SU-DHL-6 (cell line): ENCODE measurements around the gene EPS8L1.

ENCODE experiments used
- H2AFZ ChIP-seq: fragments of 200-600 bp; sonication (generic); 2 replicates; pipeline ENCODE4 v1.6.1; 2014; ENCODE audit warnings: low read depth, mild to moderate bottlenecking, moderate library complexity, mixed read lengths, antibody characterized with exemption, low read length; ENCODE audit not compliant: severe bottlenecking
- H3F3A ChIP-seq: fragments of 200-600 bp; shearing (Covaris generic); 2 replicates; pipeline ENCODE4 v1.6.0; 2016; ENCODE audit warnings: antibody characterized with exemption, mild to moderate bottlenecking; ENCODE audit not compliant: insufficient read depth
- H3K27ac ChIP-seq: fragments of 200-600 bp; sonication (generic); 2 replicates; pipeline ENCODE4 v1.5.1; 2016; ENCODE audit warnings: low read depth, mild to moderate bottlenecking, low read length, moderate library complexity, mixed read lengths
- H3K27me3 ChIP-seq: fragments of 200-600 bp; sonication (generic), shearing (Covaris generic); 2 replicates; pipeline ENCODE4 v1.6.0; 2014; ENCODE audit warnings: mild to moderate bottlenecking, low read length
- H3K36me3 ChIP-seq: fragments of 200-600 bp; sonication (generic); 2 replicates; pipeline ENCODE4 v1.6.1; 2014; ENCODE audit warnings: mild to moderate bottlenecking, low read length, mixed read lengths
- H3K4me2 ChIP-seq: fragments of 300-600, 200-600 bp; shearing (Covaris generic), sonication (generic); 2 replicates; pipeline ENCODE4 v1.6.0; 2014; ENCODE audit warnings: low read length, low read depth, mild to moderate bottlenecking; ENCODE audit not compliant: poor library complexity, severe bottlenecking
- H3K4me3 ChIP-seq: fragments of 200-600 bp; sonication (generic); 2 replicates; pipeline ENCODE4 v1.5.1; 2014; ENCODE audit warnings: antibody characterized with exemption, low read length, mild to moderate bottlenecking, mixed read lengths; ENCODE audit not compliant: insufficient read depth, poor library complexity, severe bottlenecking
- H3K79me2 ChIP-seq: fragments of 200-600 bp; sonication (generic); 2 replicates; pipeline ENCODE4 v1.6.1; 2014; ENCODE audit warnings: mild to moderate bottlenecking, low read length, moderate library complexity; ENCODE audit not compliant: insufficient read depth
- H3K9ac ChIP-seq: fragments of 200-600 bp; sonication (generic); 2 replicates; pipeline ENCODE4 v1.7.0; 2014; ENCODE audit warnings: mild to moderate bottlenecking, low read length
- H3K9me2 ChIP-seq: fragments of 200-600 bp; sonication (generic); replicated peaks from 2 replicates; pipeline ENCODE4 v1.6.1; 2014; ENCODE audit warnings: low read length; ENCODE audit not compliant: insufficient read depth
- H3K9me3 ChIP-seq: fragments of 200-600 bp; sonication (generic); 2 replicates; pipeline ENCODE4 v1.6.1; 2014; ENCODE audit warnings: low read length, mixed read lengths; ENCODE audit not compliant: insufficient read depth
- H4K20me1 ChIP-seq: fragments of 200-600 bp; sonication (generic); 2 replicates; pipeline ENCODE4 v1.6.1; 2014; ENCODE audit warnings: low read depth, mild to moderate bottlenecking, antibody characterized with exemption, low read length, moderate library complexity, mixed read lengths
- EZH2phosphoT487 ChIP-seq: fragments of 200-600 bp; sonication (generic), shearing (Covaris generic); conservative IDR thresholded peaks from 2 replicates; pipeline ENCODE4 v1.6.1; 2018; ENCODE audit warnings: mild to moderate bottlenecking, antibody characterized with exemption, low read length, moderate library complexity, mixed read lengths
- TF ChIP-seq, protein P1 (sequence below): fragments of 200-600 bp; sonication (generic); IDR thresholded peaks from one replicate; pipeline ENCODE4 v1.5.1; 2017; ENCODE audit warnings: antibody characterized with exemption, mild to moderate bottlenecking, low read length, moderate library complexity; ENCODE audit not compliant: insufficient read depth, poor library complexity, severe bottlenecking

The EPS8L1 gene

DNA sequence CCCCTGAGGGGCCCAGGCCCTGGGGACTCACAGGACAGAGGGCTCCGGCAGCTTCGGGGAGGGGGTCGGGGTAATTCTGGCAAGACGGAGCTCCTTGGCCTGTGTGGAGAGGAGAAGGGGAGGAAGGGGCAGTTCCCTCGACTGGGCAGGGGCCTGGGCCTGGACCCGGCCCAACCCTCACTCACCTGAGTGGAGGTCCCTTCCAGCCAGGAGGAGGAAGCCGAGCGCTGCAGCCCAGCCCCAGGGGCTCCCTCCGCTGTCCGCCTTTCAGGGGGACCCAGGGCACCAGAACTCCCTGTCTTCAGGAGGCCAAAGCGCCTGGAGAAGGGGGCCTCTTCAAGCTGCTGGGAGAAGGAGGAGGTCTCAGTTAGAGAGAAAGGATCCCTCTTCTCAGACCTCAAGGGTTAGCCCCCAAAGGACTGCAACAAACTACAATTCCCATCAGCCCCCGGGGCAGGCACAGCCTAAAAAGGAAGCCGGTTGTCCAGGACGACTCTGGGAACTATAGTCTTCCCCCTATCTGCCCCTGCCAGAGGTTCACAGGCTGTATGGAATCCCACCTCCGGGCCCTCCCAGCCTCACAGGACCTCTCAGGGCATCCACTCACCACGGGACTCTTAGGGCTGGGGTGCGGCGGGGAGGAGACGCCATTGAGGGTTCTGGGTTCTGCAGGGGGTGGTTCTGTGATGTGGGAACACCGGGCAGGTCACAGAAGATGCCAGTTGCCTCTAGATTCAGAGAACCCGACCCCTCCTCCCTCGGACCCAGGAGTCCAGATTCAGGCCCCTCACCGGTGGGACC lies 19.8 kb downstream of the EPS8L1 start:
- no peaks in the 10 kb centered on the region for H3K9me3 ChIP-seq
- no peaks in the 10 kb centered on the region for H4K20me1 ChIP-seq
- no peaks in the 10 kb centered on the region for H3K9me2 ChIP-seq
- H3K79me2 ChIP-seq, result peaks cover 6% of the 10 kb centered on the region; the same call in 1 of the 2 replicates
- no peak overlapping the region for H3K4me2 ChIP-seq
- H3K4me3 ChIP-seq, result no peak overlapping the region
- no peak overlapping the region for H2AFZ ChIP-seq
- H3K27me3 ChIP-seq, result no peaks in the 10 kb centered on the region
- no peaks in the 10 kb centered on the region for H3K36me3 ChIP-seq
- H3K27ac ChIP-seq, result no peak overlapping the region
- H3K9ac ChIP-seq, result no peak overlapping the region
- TF ChIP-seq, protein P1, sequence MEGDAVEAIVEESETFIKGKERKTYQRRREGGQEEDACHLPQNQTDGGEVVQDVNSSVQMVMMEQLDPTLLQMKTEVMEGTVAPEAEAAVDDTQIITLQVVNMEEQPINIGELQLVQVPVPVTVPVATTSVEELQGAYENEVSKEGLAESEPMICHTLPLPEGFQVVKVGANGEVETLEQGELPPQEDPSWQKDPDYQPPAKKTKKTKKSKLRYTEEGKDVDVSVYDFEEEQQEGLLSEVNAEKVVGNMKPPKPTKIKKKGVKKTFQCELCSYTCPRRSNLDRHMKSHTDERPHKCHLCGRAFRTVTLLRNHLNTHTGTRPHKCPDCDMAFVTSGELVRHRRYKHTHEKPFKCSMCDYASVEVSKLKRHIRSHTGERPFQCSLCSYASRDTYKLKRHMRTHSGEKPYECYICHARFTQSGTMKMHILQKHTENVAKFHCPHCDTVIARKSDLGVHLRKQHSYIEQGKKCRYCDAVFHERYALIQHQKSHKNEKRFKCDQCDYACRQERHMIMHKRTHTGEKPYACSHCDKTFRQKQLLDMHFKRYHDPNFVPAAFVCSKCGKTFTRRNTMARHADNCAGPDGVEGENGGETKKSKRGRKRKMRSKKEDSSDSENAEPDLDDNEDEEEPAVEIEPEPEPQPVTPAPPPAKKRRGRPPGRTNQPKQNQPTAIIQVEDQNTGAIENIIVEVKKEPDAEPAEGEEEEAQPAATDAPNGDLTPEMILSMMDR, result no peak
- TF ChIP-seq EZH2phosphoT487, result no peak
- H3F3A ChIP-seq, result no peaks in the 10 kb centered on the region

DNA sequence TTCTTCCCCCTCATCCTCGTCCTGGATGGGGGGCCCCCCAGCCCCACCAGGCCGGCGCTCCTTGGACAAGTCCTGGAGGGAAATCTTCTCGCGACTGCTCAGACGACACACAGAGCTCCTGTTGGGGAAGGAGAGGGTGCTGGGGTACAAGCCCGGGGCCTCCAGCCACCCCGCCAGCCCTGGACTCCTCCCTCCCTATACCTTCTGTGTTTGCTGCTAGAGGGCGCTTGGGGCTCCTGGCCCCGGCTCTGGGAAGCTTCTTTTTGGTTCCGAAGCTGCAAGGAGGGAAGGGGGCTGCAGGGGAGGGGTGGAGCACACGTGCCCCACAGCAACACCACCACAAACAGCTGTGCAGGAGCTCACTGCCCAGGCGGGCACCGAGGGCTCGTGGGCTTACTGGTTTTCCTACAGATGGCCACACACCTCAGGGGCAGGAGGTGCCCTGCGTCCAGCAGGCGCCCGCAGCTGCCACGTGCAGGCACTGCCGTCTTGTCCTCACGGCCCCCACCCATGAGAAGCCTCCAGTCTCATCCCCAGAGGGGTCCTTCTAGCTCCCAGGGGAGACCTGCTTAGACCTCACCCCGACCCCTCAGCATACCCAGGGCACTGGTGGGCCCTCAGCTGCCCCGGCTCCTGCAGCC lies 20.5 kb downstream of the EPS8L1 start:
- H4K20me1 ChIP-seq, result no peaks in the 10 kb centered on the region
- no peak overlapping the region for H3K4me3 ChIP-seq
- no peaks in the 10 kb centered on the region for H3F3A ChIP-seq
- no peaks in the 10 kb centered on the region for H3K9me3 ChIP-seq
- no peaks in the 10 kb centered on the region for H3K9me2 ChIP-seq
- no peak overlapping the region for H2AFZ ChIP-seq
- H3K79me2 ChIP-seq, result peaks cover 6% of the 10 kb centered on the region; the same call in 1 of the 2 replicates
- no peak overlapping the region for H3K4me2 ChIP-seq
- H3K36me3 ChIP-seq, result no peaks in the 10 kb centered on the region
- H3K27me3 ChIP-seq, result no peaks in the 10 kb centered on the region
- TF ChIP-seq, protein P1, result no peak
- TF ChIP-seq EZH2phosphoT487, result no peak
- no peak overlapping the region for H3K27ac ChIP-seq
- no peak overlapping the region for H3K9ac ChIP-seq

DNA sequence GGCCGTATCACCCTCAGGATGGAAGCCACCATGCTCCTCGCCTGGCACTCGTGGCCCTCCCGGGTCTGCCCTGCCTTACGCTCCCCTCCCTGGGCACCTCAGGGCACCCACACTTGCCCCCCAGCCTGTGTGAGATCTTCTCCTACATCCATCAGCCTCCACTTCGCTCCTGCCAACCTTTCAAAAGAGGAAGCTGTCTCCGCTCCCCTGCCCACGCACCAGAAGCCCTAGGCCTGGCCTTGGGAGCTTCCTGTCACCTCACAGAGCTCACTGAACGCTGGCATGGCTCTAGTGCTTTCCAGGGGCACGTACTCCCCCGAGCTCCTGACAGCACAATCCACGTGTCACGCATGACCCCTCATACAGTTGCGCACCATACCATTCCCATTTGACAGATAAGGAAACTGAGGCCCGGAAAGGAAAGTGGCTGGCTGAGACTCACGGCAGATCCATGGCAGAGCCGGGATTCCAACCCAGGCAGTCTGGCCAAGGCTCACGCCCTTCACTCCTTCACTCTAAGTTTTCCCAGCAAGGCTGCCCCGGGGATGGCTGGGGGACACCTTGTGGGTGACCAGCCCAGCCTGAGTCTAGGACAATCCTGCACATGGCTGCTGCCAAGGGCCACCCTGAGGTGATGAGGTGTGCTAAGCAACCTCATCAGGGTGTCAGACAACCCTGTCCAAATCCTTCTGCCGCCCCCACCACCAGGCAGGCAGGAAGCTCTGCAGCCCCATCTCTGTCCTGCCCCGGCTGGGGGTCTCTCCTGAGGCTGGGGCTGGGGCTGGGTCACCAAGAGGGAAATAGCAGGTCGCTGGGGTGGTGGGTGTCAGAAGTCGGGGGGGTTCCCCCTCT lies 22.4 kb downstream of the EPS8L1 start:
- no peak overlapping the region for H3K4me3 ChIP-seq
- H3K27me3 ChIP-seq, result no peaks in the 10 kb centered on the region
- no peak overlapping the region for H2AFZ ChIP-seq
- no peaks in the 10 kb centered on the region for H3K9me2 ChIP-seq
- H4K20me1 ChIP-seq, result no peaks in the 10 kb centered on the region
- TF ChIP-seq EZH2phosphoT487, result no peak
- TF ChIP-seq, protein P1, result no peak
- H3K9ac ChIP-seq, result no peak overlapping the region
- 0 out of 2 replicates have a peak, but pooled peaks cover 1% of the 10 kb centered on the region for H3K36me3 ChIP-seq
- peaks cover 6% of the 10 kb centered on the region; the same call in 1 of the 2 replicates for H3K79me2 ChIP-seq
- H3F3A ChIP-seq, result no peaks in the 10 kb centered on the region
- no peak overlapping the region for H3K4me2 ChIP-seq
- H3K27ac ChIP-seq, result no peak overlapping the region
- H3K9me3 ChIP-seq, result no peaks in the 10 kb centered on the region
